GM19099 (cell line): ENCODE data around the gene EGFR.

ENCODE experiments used
- POLR2A ChIP-seq: IDR thresholded peaks from 3 replicates; pipeline ENCODE4 v1.6.1; 2011; ENCODE audit warnings: low read depth; ENCODE audit not compliant: insufficient read length; ENCODE audit errors: extremely low read depth

EGFR gene

DNA sequence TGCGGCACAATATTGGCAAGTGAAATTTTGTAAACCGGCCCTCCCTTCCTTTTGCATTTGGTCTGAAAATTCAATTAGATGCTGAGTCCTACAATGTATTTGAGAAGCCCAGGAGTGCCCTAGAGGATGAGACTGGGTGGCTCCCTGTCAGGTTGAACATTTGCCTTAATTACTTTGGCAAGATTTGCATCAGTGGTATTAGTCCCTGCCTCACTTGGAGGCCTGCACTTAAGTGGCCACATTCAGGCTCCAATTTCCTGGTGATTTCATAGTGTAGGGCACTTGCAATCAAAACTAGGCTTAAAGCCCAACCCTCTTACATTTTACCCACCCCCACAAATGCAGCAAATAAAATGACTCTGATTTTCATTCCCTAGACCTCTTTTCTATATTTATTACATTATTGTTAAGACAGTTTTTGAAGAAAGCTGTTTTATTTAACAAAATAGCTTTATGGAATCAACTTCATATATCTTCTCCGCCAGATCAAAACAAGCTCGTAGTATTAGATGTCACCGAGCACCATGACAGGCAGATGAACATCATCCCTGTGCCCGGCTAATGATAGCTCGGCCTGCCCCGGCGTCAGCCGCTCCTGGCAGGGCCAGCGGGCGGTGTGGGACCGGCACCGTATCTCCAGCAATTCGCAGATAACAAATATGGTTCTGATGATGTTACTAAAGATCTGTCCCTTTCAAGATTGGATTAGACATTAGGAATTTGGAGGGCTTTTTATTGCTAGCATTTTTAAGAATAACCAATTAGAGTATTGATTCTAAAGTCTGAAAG lies 73.6 kb downstream of the EGFR start:
- no peak for TF ChIP-seq POLR2A

- TF ChIP-seq POLR2A, result no peak
Observed at GRCh38 chr7:55092975-55093373, 74.2 kb downstream of the EGFR start.

GRCh38 chr7:55093674-55094073 lies 74.9 kb downstream of the EGFR start:
- no peak for TF ChIP-seq POLR2A

DNA sequence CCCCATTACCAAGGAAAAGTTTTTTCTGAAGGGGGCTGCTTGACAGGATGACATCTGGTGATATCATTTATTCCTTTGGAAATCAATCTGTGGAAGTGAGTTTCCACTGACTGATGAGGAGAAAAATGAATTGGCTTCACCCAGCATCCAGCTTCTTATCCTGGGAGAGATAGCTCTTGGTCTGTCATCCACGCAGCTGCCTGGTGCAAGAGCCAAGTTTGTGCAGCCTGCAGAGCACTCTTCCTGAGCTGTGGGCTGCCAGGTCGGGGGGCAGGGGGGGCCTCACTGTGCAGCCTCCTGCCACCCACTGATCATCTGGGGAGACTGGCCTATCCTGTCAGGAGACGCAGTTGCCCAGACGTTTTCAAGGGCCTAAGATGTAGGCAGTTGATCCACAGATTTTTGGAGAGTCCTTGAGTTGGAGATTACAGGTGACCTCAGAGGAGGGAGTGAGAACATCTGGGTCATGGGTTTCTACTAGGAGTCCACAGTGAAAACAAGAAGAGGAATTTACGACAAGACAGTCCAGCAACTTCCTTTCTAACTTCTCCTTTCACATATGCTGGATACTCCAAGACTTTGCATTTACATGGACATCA lies 75.4 kb downstream of the EGFR start:
- no peak for TF ChIP-seq POLR2A

DNA sequence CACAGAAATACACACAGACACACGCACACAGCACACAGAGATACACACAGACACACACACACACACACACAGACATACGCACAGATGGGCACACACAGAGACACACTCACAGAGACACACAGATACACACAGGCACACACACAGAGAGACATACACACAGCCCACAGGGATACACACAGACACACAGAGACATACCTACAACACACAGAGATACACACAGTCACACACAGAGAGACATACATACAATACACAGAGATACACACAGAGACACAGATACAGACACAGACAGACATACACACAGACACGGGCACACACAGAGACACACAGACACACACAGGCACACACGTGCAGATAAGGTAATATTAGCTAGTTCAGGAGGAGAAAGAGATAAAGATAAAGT lies 76.9 kb downstream of the EGFR start:
- no peak for TF ChIP-seq POLR2A

DNA sequence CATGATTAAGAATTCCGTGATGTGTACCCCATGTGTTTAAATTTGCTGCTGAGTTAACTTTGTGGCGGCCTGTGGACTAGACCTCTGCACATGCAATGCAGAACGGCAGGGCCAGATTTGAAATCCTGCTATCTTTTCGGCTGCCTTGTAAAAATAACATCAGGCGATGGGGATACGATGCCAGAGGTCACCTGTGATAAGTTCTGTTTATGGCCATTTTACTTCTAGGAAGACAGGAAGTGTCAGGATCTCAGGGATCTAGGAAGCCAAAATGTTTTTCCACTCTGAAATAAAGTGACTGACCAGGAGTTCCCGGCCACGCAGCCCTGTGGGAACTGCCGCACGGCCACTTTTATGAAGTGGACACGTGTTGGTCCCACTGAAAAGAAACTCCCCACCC lies 77.5 kb downstream of the EGFR start:
- no peak for TF ChIP-seq POLR2A

GRCh38 chr7:55097100-55097499 lies 78.3 kb downstream of the EGFR start:
- TF ChIP-seq POLR2A, result no peak

- no peak for TF ChIP-seq POLR2A
Observed at GRCh38 chr7:55099066-55099820, 80.4 kb downstream of the EGFR start.

DNA sequence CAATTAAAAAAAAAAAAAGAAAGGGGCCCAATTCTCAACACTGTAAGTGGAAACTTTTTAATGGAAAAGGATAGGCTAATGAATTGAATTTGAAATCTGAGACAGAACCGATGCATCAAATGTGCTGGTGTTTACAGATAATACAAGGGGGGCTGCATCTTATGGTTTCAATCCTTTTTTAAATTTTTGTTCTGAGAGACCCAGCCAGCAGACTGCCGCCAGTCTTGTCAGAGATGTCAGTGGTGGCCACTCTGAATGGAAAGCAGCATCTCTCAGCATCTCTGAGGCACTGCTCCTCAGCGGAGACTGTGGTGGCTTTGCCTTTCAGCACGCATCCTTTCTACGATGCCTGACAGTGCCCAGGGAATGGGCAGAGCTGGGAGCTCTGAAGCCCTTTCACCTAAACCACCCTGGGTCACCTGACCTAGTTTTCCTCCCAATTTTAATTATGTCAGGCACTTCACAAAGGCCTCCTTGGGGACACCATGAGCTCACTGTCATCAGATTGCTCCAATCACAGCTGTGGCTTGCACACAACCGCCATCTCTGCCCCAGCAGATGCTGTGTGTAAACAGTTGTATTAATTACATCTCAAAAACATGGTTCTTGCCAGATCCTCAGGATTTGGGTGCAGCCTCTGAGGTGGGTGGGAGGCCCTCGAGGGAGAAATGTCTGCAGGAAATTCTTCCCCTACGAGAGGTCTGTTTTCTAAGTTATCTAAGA lies 81.2 kb downstream of the EGFR start:
- no peak for TF ChIP-seq POLR2A

DNA sequence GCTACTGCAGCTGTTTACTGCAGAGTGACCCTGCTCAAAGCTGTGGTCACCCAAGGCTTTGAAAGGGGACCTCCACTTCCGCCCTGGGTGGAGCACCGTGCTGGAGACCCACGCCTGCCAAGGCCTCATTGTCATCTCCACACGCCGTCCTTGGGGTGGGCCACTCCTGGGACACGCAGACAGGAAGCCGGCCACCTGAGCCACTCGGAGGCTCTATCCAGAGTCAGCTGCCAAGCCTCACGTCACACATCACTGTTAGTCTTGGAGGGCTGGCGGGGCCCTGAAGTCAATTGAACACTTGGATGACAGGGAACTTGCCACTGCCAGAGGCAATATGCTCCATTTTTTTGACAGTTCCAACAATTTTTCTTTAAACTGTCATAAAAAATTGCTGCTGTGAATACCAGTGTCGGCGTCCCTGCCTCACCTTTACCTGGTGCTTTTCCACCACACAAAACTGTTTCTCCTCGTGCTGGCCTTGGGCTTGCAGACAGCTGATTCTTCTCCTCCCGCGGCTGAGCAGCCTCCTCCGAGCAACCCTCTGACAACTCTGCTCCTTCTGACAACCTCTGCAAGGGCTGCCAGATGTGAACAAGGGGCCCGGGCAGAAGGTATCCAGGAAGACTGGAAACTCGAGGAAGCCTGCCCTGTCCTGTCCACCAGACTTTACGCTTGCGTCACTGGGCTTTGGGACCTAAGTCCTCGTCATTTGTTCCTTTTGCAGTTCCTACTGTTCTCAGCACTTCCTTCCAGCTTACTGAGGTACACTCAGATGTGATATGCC lies 81.9 kb downstream of the EGFR start:
- no peak for TF ChIP-seq POLR2A

- TF ChIP-seq POLR2A, result no peak
Observed at GRCh38 chr7:55101359-55101758, 82.5 kb downstream of the EGFR start.

GRCh38 chr7:55104123-55104522 lies 85.3 kb downstream of the EGFR start:
- TF ChIP-seq POLR2A, result no peak

DNA sequence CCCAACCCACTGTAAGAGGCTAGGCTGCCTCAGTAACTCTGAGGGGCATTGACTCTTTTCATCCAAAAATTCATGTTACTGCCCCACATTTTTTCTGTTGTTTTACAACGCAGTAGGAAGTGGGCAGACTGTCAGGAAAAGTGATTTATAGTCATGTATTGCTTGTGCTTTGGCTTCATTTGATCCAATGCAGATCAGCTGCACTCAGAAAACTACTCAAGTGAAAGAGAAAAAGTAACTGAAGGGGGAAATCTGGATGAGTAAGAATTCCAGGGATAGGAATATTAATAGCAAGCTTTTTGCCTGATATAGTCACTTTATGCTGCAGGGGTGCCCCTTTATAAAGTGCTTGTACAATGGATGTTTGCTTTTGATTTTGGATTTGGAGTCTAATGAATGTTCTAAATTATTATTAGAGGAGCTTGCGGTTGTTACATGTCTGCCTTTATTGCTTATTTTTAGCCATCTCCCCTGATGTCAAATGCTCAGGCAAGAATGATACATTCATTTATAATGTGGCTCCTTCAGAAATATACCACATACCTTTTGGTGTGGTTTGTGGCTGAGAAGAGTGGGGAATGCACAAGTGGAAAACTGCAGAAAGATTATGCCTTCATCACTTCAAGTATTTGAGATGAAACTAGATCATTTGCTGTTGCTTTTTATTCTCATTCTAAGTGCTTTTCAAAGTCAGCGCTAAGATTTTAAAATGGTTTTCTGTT lies 86.1 kb downstream of the EGFR start:
- no peak for TF ChIP-seq POLR2A

DNA sequence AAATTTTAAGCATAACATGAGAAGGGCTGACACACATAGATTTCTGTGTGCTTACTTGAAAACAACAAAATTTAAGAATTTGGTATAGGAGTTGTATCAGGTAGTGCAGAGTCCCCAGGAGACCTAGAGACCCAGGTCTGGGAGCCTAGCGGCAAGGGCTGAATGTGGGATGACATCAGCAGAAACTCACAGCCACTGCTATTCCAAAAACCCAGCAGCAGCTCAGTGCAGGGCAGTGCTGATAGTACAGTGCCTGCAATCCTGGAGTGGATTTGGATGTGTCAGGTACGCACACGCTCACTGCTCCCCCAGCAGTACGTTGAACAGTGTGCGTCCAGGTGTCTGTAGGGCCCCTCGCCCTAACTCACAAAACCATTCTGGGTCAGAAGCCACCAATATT lies 87.1 kb downstream of the EGFR start:
- TF ChIP-seq POLR2A, result no peak
